VCaP (cell line): Measurements from ENCODE around the gene CADM1.

Experiments
- H3K27ac ChIP-seq: fragments of 450-650 bp; 2 replicates; pipeline ENCODE4 v1.5.1; 2017
- CTCF ChIP-seq: fragments of 450-650 bp; conservative IDR thresholded peaks from 2 replicates; pipeline ENCODE4 v1.5.1; 2017; ENCODE audit warnings: mild to moderate bottlenecking, moderate library complexity

Gene CADM1

GRCh38 chr11:115202900-115203552 is 301.2 kb downstream of the CADM1 start:
- no peak for TF ChIP-seq CTCF
- H3K27ac ChIP-seq, result no peak overlapping the region

GRCh38 chr11:115202074-115202473 is 302.1 kb downstream of the CADM1 start:
- H3K27ac ChIP-seq, result no peak overlapping the region
- no peak for TF ChIP-seq CTCF

DNA sequence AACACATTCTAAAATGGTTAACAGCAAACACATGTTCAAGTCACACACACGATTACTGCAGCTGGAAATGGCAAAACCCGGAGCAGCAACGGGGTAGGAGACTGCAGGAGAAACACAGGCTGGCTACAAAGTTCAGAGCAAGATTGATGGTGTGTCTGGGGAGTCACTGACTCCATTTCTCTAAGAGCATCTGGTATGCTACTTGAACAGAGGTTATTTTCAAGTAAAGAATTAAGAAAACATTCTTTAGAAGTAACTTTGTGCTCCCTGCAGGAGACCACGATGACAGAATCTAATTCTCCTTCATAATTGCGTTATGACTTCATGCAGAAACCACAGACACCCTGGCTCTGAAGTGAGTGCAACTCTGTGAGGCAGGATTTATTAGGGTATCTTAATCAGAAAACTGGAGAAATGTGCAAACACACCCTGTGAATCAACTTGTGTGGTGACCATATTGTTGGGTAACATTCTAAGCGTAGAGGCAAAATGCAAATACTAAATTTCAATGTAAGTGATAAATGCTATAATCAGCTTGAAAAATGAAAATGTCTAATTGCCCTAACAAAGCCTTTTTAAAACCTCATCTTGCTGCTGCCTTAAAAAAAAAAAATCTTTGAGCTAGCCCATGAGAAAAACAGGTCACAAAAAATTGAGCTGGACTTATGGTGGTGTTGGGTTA is 303.0 kb downstream of the CADM1 start:
- TF ChIP-seq CTCF, result no peak
- no peak overlapping the region for H3K27ac ChIP-seq

DNA sequence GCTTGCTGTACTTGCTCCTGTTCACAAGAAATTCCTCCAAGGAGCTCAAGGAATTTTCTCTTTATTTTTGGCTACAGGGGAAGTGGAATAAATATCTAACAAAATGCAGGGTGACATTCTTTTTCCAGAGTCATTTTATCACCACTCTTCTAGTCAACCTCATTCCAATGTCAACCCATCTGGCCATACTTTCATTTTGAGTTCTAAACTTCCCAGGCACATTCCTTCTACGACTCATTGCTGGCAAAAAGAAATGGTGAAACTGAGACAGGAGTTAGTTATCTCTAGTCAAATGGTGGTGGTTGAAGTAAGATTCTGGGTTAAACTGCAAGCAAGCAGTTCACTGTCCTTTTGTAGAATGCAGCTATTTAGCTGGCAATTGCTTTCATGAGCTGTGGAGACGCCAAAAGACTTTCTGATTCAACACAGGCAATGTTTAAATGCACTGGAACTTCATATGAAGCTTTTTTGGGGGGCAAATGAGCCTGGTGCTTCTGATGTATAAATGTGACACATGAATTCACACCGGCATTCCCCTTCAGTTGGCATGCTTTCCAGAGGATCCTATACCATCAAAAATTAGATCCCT is 304.6 kb downstream of the CADM1 start:
- no peak for TF ChIP-seq CTCF
- H3K27ac ChIP-seq, result no peak overlapping the region

DNA sequence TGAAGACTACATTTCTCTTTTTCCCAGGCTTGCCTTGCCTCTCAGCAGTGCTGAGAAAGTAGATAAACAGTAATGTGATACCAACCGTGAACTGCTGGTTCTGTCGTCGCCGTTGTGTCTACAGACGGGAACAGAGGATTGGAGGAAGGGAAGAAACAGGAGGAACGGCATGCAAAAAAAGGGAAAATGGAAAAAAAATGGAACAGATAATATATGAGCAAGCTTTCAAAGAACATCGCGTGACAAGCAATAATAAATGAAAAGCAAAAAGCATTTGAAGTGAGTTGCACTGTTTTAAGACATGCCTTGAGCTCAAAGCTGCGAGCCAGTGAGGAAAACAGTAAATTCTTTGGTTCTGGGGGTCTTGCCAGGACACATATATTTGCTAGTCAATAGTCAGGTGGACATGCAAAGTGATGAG is 305.9 kb downstream of the CADM1 start:
- H3K27ac ChIP-seq, result peak overlapping the region; percentile 33
- TF ChIP-seq CTCF, result no peak

DNA sequence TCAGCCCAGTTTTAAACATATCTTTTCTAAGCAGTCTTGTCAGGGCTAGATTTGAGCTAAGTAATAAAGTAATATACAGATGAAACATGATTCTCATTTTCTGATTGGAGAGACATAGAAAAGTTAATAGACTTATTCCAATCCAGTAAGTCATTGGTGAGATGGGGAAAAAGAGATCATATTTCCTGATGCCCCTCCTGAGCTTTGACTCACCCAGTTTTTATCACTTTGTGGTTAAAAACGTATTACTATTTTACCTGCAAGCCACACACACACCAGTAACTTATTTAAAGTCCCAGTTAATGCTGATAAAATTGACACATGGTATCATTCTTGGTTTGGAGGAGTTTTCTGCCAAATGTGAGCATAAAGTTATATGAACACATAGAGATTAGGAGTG is 306.8 kb downstream of the CADM1 start:
- no peak for TF ChIP-seq CTCF

GRCh38 chr11:115197031-115197430 is 307.2 kb downstream of the CADM1 start:
- no peak overlapping the region for H3K27ac ChIP-seq
- TF ChIP-seq CTCF, result no peak

More for the DNA sequence above, 306.8 kb downstream of the CADM1 start:
- H3K27ac ChIP-seq, result peak overlapping the region; percentile 33; the same call in 1 of the 2 replicates
